Keratinocyte (primary cell): ENCODE measurements around the gene OPN5. TPM values are rescaled to one million over a fixed set of nuclear protein-coding genes. Genes with fewer than 3 reads are reported as not detected.
"Not testable (repeated sequence)": the region's sequence is repeated elsewhere in the genome, so short reads cannot be mapped to it uniquely, and the experiment has no call there.

ENCODE experiments used
- DNase-seq: peaks from one replicate; pipeline ENCODE4 v3.0.0-alpha.2; 2011; ENCODE audit warnings: low read depth, missing footprints, low spot score
- FAIRE-seq: peaks from 2 replicates; lab custom pipeline; 2011; peaks lifted over from hg19 to GRCh38; lab: Jason Lieb, UNC
- H2AFZ ChIP-seq: 2 replicates; pipeline ENCODE4 v1.6.0; 2012; ENCODE audit warnings: low read length, control low read depth, inconsistent platforms; ENCODE audit not compliant: control insufficient read depth
- H3K27ac ChIP-seq: 2 replicates; pipeline ENCODE4 v1.5.1; 2011; ENCODE audit warnings: low read length; ENCODE audit not compliant: control insufficient read depth, insufficient read depth
- H3K27me3 ChIP-seq: 3 replicates; pipeline ENCODE4 v1.6.0; 2011; ENCODE audit warnings: low read length; ENCODE audit not compliant: control insufficient read depth, insufficient read depth; ENCODE audit errors: extremely low read depth
- H3K36me3 ChIP-seq, 2 experiments: 2 replicates in 1 of 2; 3 replicates in 1 of 2; pipeline ENCODE4 v1.5.1; 2011; ENCODE audit warnings: low read length in 2 of 2, mild to moderate bottlenecking in 1 of 2; ENCODE audit not compliant: control insufficient read depth in 2 of 2, insufficient read depth in 2 of 2; ENCODE audit errors: extremely low read depth in 1 of 2
- H3K4me1 ChIP-seq: 3 replicates; pipeline ENCODE4 v1.5.1; 2011; ENCODE audit warnings: low read length; ENCODE audit not compliant: control insufficient read depth, insufficient read depth; ENCODE audit errors: extremely low read depth
- H3K4me2 ChIP-seq: 3 replicates; pipeline ENCODE4 v1.6.0; 2011; ENCODE audit warnings: low read depth, low read length; ENCODE audit not compliant: control insufficient read depth, insufficient read depth; ENCODE audit errors: extremely low read depth
- H3K4me3 ChIP-seq, 3 experiments: fragments of 200-600 bp in 1 of 3; sonication (generic) in 1 of 3; 2 replicates in 2 of 3; 3 replicates in 1 of 3; pipeline ENCODE4 v1.5.1; 2011 to 2016; ENCODE audit warnings: low read length in 3 of 3, mild to moderate bottlenecking in 3 of 3, control low read depth in 2 of 3, inconsistent platforms in 1 of 3, low read depth in 1 of 3, mixed read lengths in 1 of 3, mixed run types in 1 of 3, moderate library complexity in 1 of 3; ENCODE audit not compliant: control insufficient read depth in 2 of 3, insufficient read depth in 2 of 3; ENCODE audit errors: extremely low read depth in 1 of 3
- H3K79me2 ChIP-seq: 2 replicates; pipeline ENCODE4 v1.6.0; 2012; ENCODE audit warnings: low read length; ENCODE audit not compliant: control insufficient read depth, insufficient read depth
- H3K9ac ChIP-seq: 3 replicates; pipeline ENCODE4 v1.6.0; 2011; ENCODE audit warnings: low read length; ENCODE audit not compliant: control insufficient read depth, insufficient read depth; ENCODE audit errors: extremely low read depth
- H3K9me1 ChIP-seq: 3 replicates; pipeline ENCODE4 v1.6.0; 2011; ENCODE audit warnings: low read length; ENCODE audit not compliant: control insufficient read depth, insufficient read depth; ENCODE audit errors: extremely low read depth
- H3K9me3 ChIP-seq: 2 replicates; pipeline ENCODE4 v1.5.1; 2012; ENCODE audit warnings: low read depth, low read length; ENCODE audit not compliant: control insufficient read depth
- H4K20me1 ChIP-seq: 3 replicates; pipeline ENCODE4 v1.6.0; 2011; ENCODE audit warnings: low read length; ENCODE audit not compliant: control insufficient read depth, insufficient read depth; ENCODE audit errors: extremely low read depth
- CTCF ChIP-seq, 3 experiments: IDR thresholded peaks in 1 of 3; conservative IDR thresholded peaks in 1 of 3; optimal IDR thresholded peaks in 1 of 3; 2 replicates in 2 of 3; 3 replicates in 1 of 3; pipeline versions ENCODE3 to v1.5.1; 2011; ENCODE audit warnings: low read length in 3 of 3, mild to moderate bottlenecking in 3 of 3, moderate library complexity in 2 of 3, control low read depth in 1 of 3, inconsistent platforms in 1 of 3; ENCODE audit not compliant: insufficient read depth in 2 of 3; ENCODE audit errors: extremely low read depth in 1 of 3
- EZH2 ChIP-seq: IDR thresholded peaks from one replicate; pipeline ENCODE4 v1.6.1; 2012; ENCODE audit warnings: inconsistent platforms, mild to moderate bottlenecking, low read length, moderate library complexity
- dilution Hi-C: fragments of 300-500 bp; cut with MboI; formaldehyde crosslinking; loops from one replicate; pipeline ENCODE4 v1.7.0; 2020; ENCODE audit warnings: low sequenced_read_pairs; ENCODE audit not compliant: extremely low pct_ligation_motif_present
- polyA plus RNA-seq, 5 experiments: library from polyadenylated mRNA; depleted of rRNA in 3 of 5; stranded (reverse) in 3 of 5; stranded (forward) in 1 of 5; unstranded in 1 of 5; fragments of >200 nt; gene quantifications; 1 replicate in 1 of 5; 2 replicates in 3 of 5; 3 replicates in 1 of 5; pipeline versions ENCODE4 v1.2.1 to v1.2.3, GENCODE V29; 2011 to 2012; ENCODE audit warnings: missing spikeins in 2 of 5, low read depth in 1 of 5, low replicate concordance in 1 of 5

Gene OPN5
- polyA plus RNA-seq, 1 donor (not counting 4 experiments of a cell fraction or from before 2014, with no cell fraction given) = not detected

DNA sequence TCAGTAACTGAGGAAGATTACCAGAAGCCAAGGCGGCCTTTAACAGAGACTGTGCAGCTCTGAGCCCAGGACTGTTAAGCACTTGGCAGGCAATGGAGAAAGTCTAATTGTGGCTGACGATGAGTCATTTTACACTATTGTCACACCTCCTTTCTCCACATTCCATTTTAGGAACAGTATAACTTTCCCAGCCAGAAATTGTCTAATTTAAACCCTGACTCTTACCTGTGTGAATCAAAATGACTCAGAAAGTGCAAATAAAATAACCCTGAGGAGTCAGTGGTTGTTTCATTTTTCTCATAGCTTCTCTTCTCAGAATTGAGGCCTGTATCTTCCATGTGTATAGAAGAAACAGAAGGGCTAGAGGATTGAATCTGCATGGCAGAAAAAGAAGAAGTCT, 40.0 kb upstream of the OPN5 start:
- H3K4me2 ChIP-seq = no peak overlapping the region
- no peaks in the 10 kb centered on the region for H3K27me3 ChIP-seq
- dilution Hi-C loops = no loop called here
- no peak overlapping the region for H3K4me3 ChIP-seq
- H3K36me3 ChIP-seq = no peaks in the 10 kb centered on the region
- H3K9ac ChIP-seq = peak overlapping the region; percentile 22
- TF ChIP-seq EZH2 (no peak), CTCF (optimal IDR thresholded peaks at IDR 0.05 in 1 of 3, IDR thresholded peaks at IDR 0.05 in 1 of 3, conservative IDR thresholded peaks at IDR 0.05 in 1 of 3; ENCODE audit: extremely low read depth in 1 of 3, insufficient read depth in 2 of 3, low read length in 3 of 3) (no peak)
- FAIRE-seq (peak; percentile 100), DNase-seq (peak; percentile 55)
- H3K4me1 ChIP-seq = peaks cover 12% of the 10 kb centered on the region
- H3K9me1 ChIP-seq = no peaks in the 10 kb centered on the region
- H3K9me3 ChIP-seq = no peaks in the 10 kb centered on the region
- peak overlapping the region; percentile 68 for H3K27ac ChIP-seq
- H2AFZ ChIP-seq = no peak overlapping the region
- no peaks in the 10 kb centered on the region for H3K79me2 ChIP-seq
- no peaks in the 10 kb centered on the region for H4K20me1 ChIP-seq

GRCh38 chr6:47743744-47744143, 38.1 kb upstream of the OPN5 start:
- no peaks in the 10 kb centered on the region for H3K9me3 ChIP-seq
- no peaks in the 10 kb centered on the region for H3K79me2 ChIP-seq
- peak; percentile 56 for FAIRE-seq
- dilution Hi-C loops = no loop called here
- no peak overlapping the region for H3K4me2 ChIP-seq
- H4K20me1 ChIP-seq = no peaks in the 10 kb centered on the region
- H3K4me1 ChIP-seq = peaks cover 11% of the 10 kb centered on the region
- H3K9ac ChIP-seq = no peak overlapping the region
- DNase-seq = no peak
- no peak overlapping the region for H2AFZ ChIP-seq
- H3K36me3 ChIP-seq = no peaks in the 10 kb centered on the region
- no peak overlapping the region for H3K27ac ChIP-seq
- H3K9me1 ChIP-seq = no peaks in the 10 kb centered on the region
- no peak overlapping the region for H3K4me3 ChIP-seq
- H3K27me3 ChIP-seq = no peaks in the 10 kb centered on the region
- no peak for TF ChIP-seq CTCF (optimal IDR thresholded peaks at IDR 0.05 in 1 of 3, IDR thresholded peaks at IDR 0.05 in 1 of 3, conservative IDR thresholded peaks at IDR 0.05 in 1 of 3; ENCODE audit: extremely low read depth in 1 of 3, insufficient read depth in 2 of 3, low read length in 3 of 3)
- TF ChIP-seq EZH2 = no peak

GRCh38 chr6:47745269-47745668, 36.6 kb upstream of the OPN5 start:
- H3K79me2 ChIP-seq, H3K27me3 ChIP-seq, dilution Hi-C loops, DNase-seq, H3K27ac ChIP-seq, H3K4me3 ChIP-seq, H3K9ac ChIP-seq, H3K9me3 ChIP-seq, H2AFZ ChIP-seq, H4K20me1 ChIP-seq, H3K36me3 ChIP-seq, FAIRE-seq, H3K4me2 ChIP-seq, H3K9me1 ChIP-seq: not testable (repeated sequence)
- peaks cover 11% of the 10 kb centered on the region for H3K4me1 ChIP-seq
